GM12801 (cell line): Measurements from ENCODE around the gene ARF1.

Source experiments
- TF ChIP-seq, protein P1 (sequence below): IDR thresholded peaks from one replicate; pipeline ENCODE4 v1.5.1; 2011; ENCODE audit warnings: control low read depth; ENCODE audit not compliant: insufficient read length; ENCODE audit errors: extremely low read depth

The ARF1 gene

DNA sequence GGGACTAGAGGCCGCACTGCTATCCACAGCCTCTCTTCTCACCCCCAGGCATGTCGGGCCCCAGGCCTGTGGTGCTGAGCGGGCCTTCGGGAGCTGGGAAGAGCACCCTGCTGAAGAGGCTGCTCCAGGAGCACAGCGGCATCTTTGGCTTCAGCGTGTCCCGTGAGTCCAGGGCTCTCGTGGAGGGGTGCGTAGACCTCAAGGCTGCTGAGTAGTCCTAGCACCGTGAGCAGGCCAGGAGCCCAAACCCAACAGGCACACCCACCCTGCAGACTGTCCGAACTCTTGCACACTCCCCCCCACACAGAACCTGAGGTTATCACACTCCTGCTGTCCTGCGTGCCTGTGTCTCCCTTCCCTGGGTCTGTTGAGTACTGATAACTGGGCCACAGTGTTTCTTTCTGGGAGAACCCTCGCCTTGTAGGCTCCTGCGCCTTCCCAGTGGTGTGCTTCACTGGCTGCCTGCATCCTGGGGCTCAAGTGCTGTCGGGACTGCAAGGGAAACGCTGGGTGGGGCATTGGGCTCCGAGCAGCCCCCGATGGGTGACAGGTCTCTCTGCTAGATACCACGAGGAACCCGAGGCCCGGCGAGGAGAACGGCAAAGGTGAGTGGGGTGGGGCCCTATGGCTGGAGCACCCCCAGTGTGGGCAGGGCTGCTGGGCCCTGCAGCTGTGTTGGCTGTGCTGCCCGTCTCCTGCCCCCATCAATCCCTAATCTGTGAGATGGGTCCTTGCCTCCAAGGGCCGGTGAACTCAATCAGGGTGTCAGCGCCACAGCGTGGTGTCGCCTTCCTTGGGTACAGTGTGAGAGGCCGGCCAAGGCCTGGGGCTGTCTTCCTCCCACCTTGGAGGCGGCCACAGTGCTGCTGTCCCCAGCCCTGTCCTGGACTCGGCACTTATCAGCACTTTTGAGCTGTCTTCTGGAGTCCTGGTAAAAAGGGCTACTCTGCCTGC is 63.2 kb downstream of the ARF1 start:
- TF ChIP-seq, protein P1, sequence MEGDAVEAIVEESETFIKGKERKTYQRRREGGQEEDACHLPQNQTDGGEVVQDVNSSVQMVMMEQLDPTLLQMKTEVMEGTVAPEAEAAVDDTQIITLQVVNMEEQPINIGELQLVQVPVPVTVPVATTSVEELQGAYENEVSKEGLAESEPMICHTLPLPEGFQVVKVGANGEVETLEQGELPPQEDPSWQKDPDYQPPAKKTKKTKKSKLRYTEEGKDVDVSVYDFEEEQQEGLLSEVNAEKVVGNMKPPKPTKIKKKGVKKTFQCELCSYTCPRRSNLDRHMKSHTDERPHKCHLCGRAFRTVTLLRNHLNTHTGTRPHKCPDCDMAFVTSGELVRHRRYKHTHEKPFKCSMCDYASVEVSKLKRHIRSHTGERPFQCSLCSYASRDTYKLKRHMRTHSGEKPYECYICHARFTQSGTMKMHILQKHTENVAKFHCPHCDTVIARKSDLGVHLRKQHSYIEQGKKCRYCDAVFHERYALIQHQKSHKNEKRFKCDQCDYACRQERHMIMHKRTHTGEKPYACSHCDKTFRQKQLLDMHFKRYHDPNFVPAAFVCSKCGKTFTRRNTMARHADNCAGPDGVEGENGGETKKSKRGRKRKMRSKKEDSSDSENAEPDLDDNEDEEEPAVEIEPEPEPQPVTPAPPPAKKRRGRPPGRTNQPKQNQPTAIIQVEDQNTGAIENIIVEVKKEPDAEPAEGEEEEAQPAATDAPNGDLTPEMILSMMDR, result no peak

DNA sequence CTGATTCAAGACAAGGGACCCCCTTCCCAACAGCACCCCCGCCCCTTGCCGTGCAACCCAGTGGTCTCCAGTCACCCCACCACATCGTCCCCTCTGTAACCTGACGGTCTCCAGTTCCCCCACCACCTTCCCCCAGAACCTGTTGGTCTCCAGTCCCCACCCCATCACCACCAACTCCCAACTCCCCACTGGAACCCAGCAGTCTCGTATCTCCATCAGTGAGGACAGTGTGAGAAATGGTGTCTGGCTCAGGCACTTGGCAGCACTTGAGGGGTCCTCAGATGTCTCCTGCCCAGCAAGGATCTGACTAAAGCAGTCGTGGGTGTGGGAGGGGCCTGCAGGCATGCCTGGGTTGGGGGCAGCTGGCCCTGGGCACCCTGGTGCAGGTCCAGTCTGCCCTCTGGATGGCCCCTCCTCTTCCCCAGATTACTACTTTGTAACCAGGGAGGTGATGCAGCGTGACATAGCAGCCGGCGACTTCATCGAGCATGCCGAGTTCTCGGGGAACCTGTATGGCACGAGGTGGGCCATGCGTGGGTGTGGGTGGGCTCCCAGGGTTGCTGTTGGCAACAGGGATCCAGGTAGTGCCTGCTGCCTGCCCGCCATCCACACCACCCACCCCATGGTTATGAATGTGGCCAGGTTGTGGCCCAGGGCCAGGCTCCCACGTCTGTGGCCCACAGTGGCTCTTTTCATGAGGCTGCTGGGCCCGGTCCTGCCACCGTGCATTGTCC is 64.1 kb downstream of the ARF1 start:
- TF ChIP-seq, protein P1, result no peak

DNA sequence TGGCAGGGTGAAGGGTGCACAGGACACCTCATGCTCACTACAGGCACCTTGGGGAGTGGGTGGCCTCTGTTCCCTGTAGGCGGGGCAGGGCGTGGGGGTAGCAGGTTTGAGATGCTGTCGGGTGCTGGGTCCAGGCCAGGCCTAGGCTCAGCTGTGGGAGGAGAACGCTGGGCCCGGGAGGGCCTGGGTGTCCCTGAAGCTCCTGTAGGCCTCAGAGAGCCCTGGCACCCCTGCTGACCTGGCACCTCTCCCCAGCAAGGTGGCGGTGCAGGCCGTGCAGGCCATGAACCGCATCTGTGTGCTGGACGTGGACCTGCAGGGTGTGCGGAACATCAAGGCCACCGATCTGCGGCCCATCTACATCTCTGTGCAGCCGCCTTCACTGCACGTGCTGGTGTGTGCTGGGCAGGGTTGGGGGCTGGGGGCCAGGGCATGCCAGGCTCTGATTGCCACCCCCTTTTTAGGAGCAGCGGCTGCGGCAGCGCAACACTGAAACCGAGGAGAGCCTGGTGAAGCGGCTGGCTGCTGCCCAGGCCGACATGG is 64.7 kb downstream of the ARF1 start:
- TF ChIP-seq, protein P1, result no peak

DNA sequence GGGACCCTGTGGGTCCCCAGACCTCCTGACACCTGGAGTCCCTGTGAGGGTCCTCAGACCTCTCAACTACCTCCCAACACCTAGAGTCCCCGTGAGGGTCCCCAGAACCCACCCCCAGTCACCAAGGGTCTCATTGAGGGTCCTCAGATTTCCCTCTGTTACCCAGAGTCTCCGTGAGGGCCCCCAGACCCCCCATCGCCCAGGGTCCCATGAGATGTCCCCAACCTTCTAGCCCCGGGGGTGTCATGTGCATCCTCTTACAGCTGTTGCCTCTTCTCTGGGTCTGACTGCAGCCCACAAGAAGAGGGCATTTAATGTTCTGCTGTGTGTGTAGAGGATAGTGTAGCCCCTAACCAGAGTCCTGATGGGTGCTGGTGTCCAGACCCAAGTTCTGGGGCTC is 65.3 kb downstream of the ARF1 start:
- TF ChIP-seq, protein P1, result no peak

DNA sequence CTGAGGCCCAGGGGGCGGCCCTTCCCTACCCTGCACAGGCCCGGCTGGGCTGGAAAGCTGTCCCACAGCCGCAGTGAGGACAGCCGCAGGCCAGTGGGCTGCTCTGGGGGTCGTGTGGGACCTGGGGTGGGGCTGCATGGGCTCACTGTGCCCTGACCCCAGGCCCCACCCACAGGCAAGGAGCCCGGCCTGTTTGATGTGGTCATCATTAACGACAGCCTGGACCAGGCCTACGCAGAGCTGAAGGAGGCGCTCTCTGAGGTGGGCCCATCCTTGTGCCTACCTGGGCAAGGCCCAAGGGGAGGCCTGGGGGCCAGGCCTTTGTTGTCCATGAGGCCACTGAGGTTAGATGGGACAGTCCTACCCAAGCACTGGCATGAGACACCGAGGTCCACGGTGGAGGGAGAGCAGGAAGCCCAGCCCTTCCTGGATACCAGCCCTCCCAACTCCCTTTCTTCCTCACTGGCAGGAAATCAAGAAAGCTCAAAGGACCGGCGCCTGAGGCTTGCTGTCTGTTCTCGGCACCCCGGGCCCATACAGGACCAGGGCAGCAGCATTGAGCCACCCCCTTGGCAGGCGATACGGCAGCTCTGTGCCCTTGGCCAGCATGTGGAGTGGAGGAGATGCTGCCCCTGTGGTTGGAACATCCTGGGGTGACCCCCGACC is 65.8 kb downstream of the ARF1 start:
- TF ChIP-seq, protein P1, result no peak
